ENCODE results near the gene MYOM3. TPM values are rescaled to one million over a fixed set of nuclear protein-coding genes. Genes with fewer than 3 reads are reported as not detected.

The MYOM3 gene
- total and polyA plus RNA-seq, 2 of the 13 experiments (the other 11 are each of a cell fraction or from before 2014, with no cell fraction given), result 5.8 to 15.3 TPM

GRCh38 chr1:24150234-24151174, 38.6 kb upstream of the MYOM3 start (continued):
- TF ChIP-seq BORCS8-MEF2B (CRISPR knock-in tag; IDR thresholded peaks at IDR 0.05) (peak; percentile 25; the same call in 1 of the 2 replicates), ZNF850 (CRISPR knock-in tag; conservative IDR thresholded peaks at IDR 0.05) (0 out of 2 replicates have a peak, but pooled peaks have one; percentile 47), MTA1 (CRISPR knock-in tag; IDR thresholded peaks at IDR 0.05; ENCODE audit: borderline replicate concordance) (0 out of 2 replicates have a peak, but pooled peaks have one; percentile 62), NFKBIZ (CRISPR knock-in tag; IDR thresholded peaks at IDR 0.05) (no peak), ZNF598 (CRISPR knock-in tag; IDR thresholded peaks at IDR 0.05; ENCODE audit: borderline replicate concordance) (0 out of 2 replicates have a peak, but pooled peaks have one; percentile 21), RNF219 (CRISPR knock-in tag; IDR thresholded peaks at IDR 0.05) (no peak), ZNF142 (CRISPR knock-in tag; IDR thresholded peaks at IDR 0.05) (peak; percentile 62; the same call in 1 of the 2 replicates), CENPT (CRISPR knock-in tag; IDR thresholded peaks at IDR 0.05; ENCODE audit: low read depth) (no peak), BCL6 (CRISPR knock-in tag; IDR thresholded peaks at IDR 0.05) (peak; percentile 80), ZMAT3 (CRISPR knock-in tag; conservative IDR thresholded peaks at IDR 0.05) (no peak), KLF16 (CRISPR knock-in tag; IDR thresholded peaks at IDR 0.05) (no peak), PHF20 (CRISPR knock-in tag; IDR thresholded peaks at IDR 0.05) (no peak), ZNF550 (CRISPR knock-in tag; IDR thresholded peaks at IDR 0.05; ENCODE audit: borderline replicate concordance) (no peak), YEATS2 (CRISPR knock-in tag; IDR thresholded peaks at IDR 0.05; ENCODE audit: borderline replicate concordance) (peak; percentile 36; the same call in 1 of the 2 replicates), SPEN (CRISPR knock-in tag; IDR thresholded peaks at IDR 0.05; ENCODE audit: low read depth) (peak; percentile 47; the same call in 1 of the 2 replicates), ZNF790 (CRISPR knock-in tag; IDR thresholded peaks at IDR 0.05; ENCODE audit: borderline replicate concordance) (no peak), LCORL (IDR thresholded peaks at IDR 0.05) (no peak), LCORL (CRISPR knock-in tag; IDR thresholded peaks at IDR 0.05) (0 out of 2 replicates have a peak, but pooled peaks have one; percentile 69), ADNP (CRISPR knock-in tag; IDR thresholded peaks at IDR 0.05) (no peak)

Data from HepG2 (cell line).